Upper lobe of right lung (tissue), 1 donor: ENCODE results near the gene ARHGAP45. TPM values are rescaled to one million over a fixed set of nuclear protein-coding genes. Genes with fewer than 3 reads are reported as not detected.
A peak's percentile ranks its signal among the peaks of the same experiment; 100 is the strongest.

ENCODE experiments used
- ATAC-seq: fragments of 200-7000 bp; cut with Tn5 transposase; one replicate; pipeline ENCODE4 v1.9.1; 2020; ENCODE audit warnings: mild to moderate bottlenecking, moderate library complexity
- DNase-seq: peaks from one replicate; pipeline ENCODE4 v3.0.0-alpha.2; 2020
- H3K27ac ChIP-seq: fragments of 200-600 bp; one replicate; pipeline ENCODE4 v1.8.0; 2022
- H3K27me3 ChIP-seq: fragments of 200-600 bp; one replicate; pipeline ENCODE4 v1.8.0; 2022; ENCODE audit warnings: mild to moderate bottlenecking
- H3K36me3 ChIP-seq: fragments of 200-600 bp; one replicate; pipeline ENCODE4 v1.8.0; 2022
- H3K4me1 ChIP-seq: fragments of 200-600 bp; one replicate; pipeline ENCODE4 v1.8.0; 2022
- H3K4me3 ChIP-seq: fragments of 200-600 bp; one replicate; pipeline ENCODE4 v1.8.0; 2022; ENCODE audit warnings: mild to moderate bottlenecking
- H3K9me3 ChIP-seq: fragments of 200-600 bp; one replicate; pipeline ENCODE4 v1.8.0; 2022
- intact Hi-C: fragments of 100-400 bp; cut with DNase I; formaldehyde crosslinking; loops from one replicate; pipeline ENCODE4 v1.11.0; 2022
- total RNA-seq: library from RNA; stranded (reverse); fragmentation: NEBNext Ultra II Directional; extraction: Animal tissue kit (Norgen Biotek cat#: 25700); gene quantifications from one replicate; pipeline ENCODE4 v1.2.1, GENCODE V29; 2021
- TF ChIP-seq, protein P1 (sequence below): fragments of 200-600 bp; IDR thresholded peaks from one replicate; pipeline ENCODE4 v1.8.0; 2022; ENCODE audit warnings: antibody characterized with exemption
- donor health status: DM: no; HTN: yes; CAD: no; lungs with severe emphysema.

The ARHGAP45 gene
- total RNA-seq, 1 donor from 2014 or later = 98.2 TPM

DNA sequence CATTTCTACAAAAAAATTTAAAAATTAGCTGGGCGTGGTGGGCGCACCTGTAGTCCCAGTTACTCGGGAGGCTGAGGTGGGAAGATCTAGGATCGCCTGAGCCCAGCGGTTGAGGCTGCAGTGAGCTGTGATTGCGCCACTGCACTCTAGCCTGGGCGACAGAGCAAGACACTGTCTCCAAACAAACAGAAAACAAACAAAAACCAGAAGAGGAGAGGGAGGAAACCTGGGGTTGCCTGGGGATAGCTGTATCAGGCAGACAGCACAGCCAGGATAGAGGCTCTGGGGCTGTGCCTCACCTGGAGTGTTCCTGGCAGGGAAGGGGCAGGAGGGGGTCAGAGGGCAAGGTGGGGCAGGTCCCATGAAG lies 30.8 kb downstream of the ARHGAP45 start:
- TF ChIP-seq, protein P1, sequence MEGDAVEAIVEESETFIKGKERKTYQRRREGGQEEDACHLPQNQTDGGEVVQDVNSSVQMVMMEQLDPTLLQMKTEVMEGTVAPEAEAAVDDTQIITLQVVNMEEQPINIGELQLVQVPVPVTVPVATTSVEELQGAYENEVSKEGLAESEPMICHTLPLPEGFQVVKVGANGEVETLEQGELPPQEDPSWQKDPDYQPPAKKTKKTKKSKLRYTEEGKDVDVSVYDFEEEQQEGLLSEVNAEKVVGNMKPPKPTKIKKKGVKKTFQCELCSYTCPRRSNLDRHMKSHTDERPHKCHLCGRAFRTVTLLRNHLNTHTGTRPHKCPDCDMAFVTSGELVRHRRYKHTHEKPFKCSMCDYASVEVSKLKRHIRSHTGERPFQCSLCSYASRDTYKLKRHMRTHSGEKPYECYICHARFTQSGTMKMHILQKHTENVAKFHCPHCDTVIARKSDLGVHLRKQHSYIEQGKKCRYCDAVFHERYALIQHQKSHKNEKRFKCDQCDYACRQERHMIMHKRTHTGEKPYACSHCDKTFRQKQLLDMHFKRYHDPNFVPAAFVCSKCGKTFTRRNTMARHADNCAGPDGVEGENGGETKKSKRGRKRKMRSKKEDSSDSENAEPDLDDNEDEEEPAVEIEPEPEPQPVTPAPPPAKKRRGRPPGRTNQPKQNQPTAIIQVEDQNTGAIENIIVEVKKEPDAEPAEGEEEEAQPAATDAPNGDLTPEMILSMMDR = no peak
- peak; percentile 83 for DNase-seq

DNA sequence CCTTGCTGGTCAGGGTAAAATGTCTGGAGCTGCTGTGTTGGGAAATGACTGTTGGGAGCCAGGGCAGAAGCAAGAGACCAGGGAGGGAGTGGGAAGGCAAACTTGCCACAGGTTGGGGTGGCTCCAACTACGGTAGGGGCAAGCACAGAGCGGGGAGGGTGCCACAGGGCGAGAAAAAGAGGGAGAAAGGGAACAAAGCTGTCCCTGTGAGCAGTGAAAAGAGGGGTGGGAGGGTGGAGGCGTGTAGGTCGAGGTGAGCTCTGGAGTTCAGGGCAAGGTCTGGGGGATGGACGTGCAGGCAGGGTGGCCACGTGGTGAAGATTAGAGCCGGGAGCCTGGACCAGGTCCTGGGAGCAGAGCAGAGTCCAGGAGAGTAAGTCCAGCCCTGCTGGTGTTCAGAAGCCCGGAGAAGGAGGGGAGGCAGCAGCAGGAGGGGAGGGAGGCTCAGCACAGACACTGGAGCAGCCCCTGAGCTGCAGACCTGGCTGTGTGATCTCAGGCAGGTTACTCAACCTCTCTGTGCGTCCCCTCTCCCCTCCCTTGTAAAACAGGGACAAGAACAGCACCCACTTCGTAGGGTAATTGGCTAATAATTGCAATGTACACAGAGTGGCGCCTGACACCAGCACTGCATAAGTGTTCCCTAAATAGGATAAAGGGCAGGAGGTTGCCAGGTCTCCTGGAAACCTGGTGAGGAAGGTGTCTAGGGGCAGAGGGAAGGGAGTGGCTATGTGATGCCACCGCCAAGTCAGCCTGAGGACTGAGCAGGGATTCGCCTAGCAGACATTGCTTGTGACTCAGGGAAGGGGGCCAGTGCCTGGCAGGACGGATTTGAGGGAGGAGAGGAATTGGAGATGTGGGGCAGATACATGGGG lies 31.4 kb downstream of the ARHGAP45 start:
- peaks cover 5% of the 10 kb centered on the region for H3K36me3 ChIP-seq
- peak overlapping the region; percentile 96 for H3K27ac ChIP-seq
- no peaks in the 10 kb centered on the region for H3K27me3 ChIP-seq
- H3K9me3 ChIP-seq = no peaks in the 10 kb centered on the region
- peak; percentile 56 for ATAC-seq
- DNase-seq = peak; percentile 84
- no peak overlapping the region for H3K4me3 ChIP-seq
- H3K4me1 ChIP-seq = peaks cover 63% of the 10 kb centered on the region
- intact Hi-C loops = no loop called here
- TF ChIP-seq, protein P1 = no peak

More for the DNA sequence above, 30.8 kb downstream of the ARHGAP45 start:
- peaks cover 58% of the 10 kb centered on the region for H3K4me1 ChIP-seq
- no peak overlapping the region for H3K4me3 ChIP-seq
- peak; percentile 36 for ATAC-seq
- peak overlapping the region; percentile 96 for H3K27ac ChIP-seq
- H3K9me3 ChIP-seq = no peaks in the 10 kb centered on the region
- intact Hi-C loops = no loop called here
- peaks cover 11% of the 10 kb centered on the region for H3K36me3 ChIP-seq
- H3K27me3 ChIP-seq = no peaks in the 10 kb centered on the region

DNA sequence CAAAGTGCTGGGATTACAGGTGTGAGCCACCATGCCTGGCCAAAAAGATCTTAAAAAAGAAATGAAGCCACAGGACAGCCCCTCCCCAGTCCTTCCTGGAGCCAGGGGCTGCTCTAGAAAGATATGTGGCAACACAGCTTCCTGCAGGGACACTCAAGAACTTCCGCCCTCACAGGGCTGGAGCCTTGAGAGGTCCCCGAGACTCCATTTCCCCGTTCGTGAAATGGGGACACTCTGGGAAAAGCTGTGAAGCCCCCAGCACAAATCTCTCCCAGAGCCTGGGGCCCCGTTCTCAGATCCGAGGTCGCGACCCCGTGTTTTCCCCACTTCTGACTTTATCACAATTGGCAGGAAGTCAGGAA lies 34.4 kb downstream of the ARHGAP45 start:
- Histone ChIP-seq H3K4me3 (peak overlapping the region; percentile 36), H3K27me3 (no peaks in the 10 kb centered on the region), H3K36me3 (peaks cover 5% of the 10 kb centered on the region), H3K9me3 (no peaks in the 10 kb centered on the region), H3K4me1 (peaks cover 59% of the 10 kb centered on the region), H3K27ac (peak overlapping the region; percentile 96)
- ATAC-seq = no peak
- intact Hi-C loops = no loop called here
- no peak for DNase-seq
- TF ChIP-seq, protein P1 = no peak

DNA sequence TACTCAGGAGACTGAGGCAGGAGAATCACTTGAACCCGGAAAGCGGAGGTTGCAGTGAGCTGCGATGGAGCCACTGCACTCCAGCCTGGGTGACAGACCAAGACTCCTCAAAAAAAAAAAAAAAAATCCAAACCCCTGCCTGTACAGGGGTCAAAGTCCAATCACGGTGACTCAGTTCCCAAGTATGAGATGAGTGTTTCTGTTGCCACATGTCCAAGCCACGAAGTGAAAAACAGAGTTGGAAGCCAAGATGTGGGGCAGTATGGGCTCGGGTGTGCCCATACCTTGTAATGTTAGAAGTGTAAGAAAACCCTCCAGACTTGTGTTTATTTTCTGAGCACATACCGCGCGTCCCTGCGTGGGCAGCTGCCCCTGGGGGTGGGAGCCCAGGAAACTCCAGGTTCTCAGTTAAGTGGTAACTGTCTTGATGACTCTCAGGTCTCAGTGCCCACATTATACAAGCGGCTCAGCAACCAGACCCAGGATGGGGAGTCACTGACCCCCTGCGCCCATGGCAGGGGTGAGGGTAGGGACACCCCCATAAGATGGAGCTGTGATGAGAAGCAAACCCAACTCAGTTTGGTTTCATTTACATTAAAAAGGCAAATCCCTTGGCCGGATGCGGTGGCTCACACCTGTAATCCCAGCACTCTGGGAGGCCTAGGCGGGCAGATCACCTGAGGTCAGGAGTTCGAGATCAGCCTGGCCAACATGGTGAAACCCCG lies 35.6 kb downstream of the ARHGAP45 start:
- intact Hi-C loops = no loop called here
- TF ChIP-seq, protein P1 = no peak
- Histone ChIP-seq H3K27ac (peak overlapping the region; percentile 96), H3K36me3 (peaks cover 17% of the 10 kb centered on the region), H3K9me3 (no peaks in the 10 kb centered on the region), H3K4me3 (no peak overlapping the region), H3K27me3 (no peaks in the 10 kb centered on the region), H3K4me1 (peaks cover 60% of the 10 kb centered on the region)
- DNase-seq (no peak), ATAC-seq (no peak)

DNA sequence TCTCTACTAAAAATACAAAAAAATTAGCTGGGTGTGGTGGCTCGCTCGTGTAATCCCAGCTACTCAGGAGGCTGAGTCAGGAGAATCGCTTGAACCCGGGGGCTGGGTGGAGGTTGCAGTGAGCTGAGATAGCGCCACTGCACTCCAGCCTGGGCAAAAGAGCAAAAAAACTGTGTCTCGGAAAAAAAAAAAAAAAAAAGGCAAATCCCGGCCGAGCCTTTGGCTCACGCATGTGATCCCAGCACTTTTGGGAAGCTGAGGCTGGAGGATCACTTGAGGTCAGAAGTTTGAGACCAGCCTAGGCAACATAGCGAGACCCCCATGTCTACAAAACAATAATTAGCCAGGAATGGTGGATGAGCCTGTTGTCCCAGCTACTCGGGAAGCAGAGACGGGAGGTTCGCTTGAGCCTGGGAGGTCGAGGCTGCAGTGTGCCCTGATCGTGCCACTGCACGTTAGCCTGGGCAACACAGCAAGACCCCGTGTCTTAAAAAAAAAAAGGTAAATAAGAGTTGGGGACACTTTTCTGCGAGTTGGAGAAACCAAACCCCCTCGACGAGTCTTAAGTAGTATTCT lies 36.3 kb downstream of the ARHGAP45 start:
- DNase-seq = no peak
- peak overlapping the region; percentile 96 for H3K27ac ChIP-seq
- peaks cover 23% of the 10 kb centered on the region for H3K36me3 ChIP-seq
- TF ChIP-seq, protein P1 = no peak
- no peak for ATAC-seq
- no peaks in the 10 kb centered on the region for H3K9me3 ChIP-seq
- H3K27me3 ChIP-seq = no peaks in the 10 kb centered on the region
- peaks cover 60% of the 10 kb centered on the region for H3K4me1 ChIP-seq
- peak overlapping the region; percentile 39 for H3K4me3 ChIP-seq
- intact Hi-C loops = no loop called here
